ENCODE data around the gene SLC30A3.

SLC30A3 gene

DNA sequence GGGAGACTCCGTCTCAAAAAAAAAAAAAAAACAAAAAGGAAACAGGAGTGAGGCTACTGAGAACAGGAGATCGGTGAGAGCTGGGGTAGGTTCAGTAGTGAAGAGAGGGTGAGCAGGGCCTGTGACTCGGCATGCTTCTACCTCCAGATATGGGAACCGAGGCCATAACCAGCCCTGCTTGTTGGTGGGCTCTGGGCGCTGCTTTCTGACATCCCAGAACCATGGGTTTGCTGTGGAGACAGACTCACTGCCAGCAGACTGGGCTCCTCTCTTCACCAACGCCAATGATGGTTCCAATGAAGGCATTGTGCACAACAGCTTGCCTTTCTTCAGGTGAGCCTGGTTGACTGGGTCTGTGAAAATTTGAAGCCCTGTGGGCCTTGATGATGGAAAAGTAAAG lies 39.4 kb downstream of the SLC30A3 start:
- H3K4me1 ChIP-seq (ENCODE audit: control insufficient read depth, low read length) = peaks cover 20% of the 10 kb centered on the region
- H3K36me3 ChIP-seq (ENCODE audit: control insufficient read depth, low read length) = peaks cover 88% of the 10 kb centered on the region
- H3K27me3 ChIP-seq (ENCODE audit: control insufficient read depth, low read length) = no peaks in the 10 kb centered on the region
- no peak for TF ChIP-seq EZH2phosphoT487 (IDR thresholded peaks at IDR 0.05; ENCODE audit: borderline replicate concordance, low read length)
- TF ChIP-seq, protein P1, sequence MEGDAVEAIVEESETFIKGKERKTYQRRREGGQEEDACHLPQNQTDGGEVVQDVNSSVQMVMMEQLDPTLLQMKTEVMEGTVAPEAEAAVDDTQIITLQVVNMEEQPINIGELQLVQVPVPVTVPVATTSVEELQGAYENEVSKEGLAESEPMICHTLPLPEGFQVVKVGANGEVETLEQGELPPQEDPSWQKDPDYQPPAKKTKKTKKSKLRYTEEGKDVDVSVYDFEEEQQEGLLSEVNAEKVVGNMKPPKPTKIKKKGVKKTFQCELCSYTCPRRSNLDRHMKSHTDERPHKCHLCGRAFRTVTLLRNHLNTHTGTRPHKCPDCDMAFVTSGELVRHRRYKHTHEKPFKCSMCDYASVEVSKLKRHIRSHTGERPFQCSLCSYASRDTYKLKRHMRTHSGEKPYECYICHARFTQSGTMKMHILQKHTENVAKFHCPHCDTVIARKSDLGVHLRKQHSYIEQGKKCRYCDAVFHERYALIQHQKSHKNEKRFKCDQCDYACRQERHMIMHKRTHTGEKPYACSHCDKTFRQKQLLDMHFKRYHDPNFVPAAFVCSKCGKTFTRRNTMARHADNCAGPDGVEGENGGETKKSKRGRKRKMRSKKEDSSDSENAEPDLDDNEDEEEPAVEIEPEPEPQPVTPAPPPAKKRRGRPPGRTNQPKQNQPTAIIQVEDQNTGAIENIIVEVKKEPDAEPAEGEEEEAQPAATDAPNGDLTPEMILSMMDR (IDR thresholded peaks at IDR 0.05; ENCODE audit: low read depth, low read length, poor library complexity, severe bottlenecking) = no peak
- peaks cover 18% of the 10 kb centered on the region for H3K79me2 ChIP-seq (ENCODE audit: control insufficient read depth, low read length)
- no peaks in the 10 kb centered on the region for H3K9me2 ChIP-seq (replicated peaks; ENCODE audit: control insufficient read depth, low read length)
- H3K4me2 ChIP-seq (ENCODE audit: low read length) = no peak overlapping the region
- H4K20me1 ChIP-seq (ENCODE audit: control insufficient read depth, insufficient read depth, low read depth, low read length) = no peaks in the 10 kb centered on the region
- H3K27ac ChIP-seq (ENCODE audit: low read depth, low read length) = no peak overlapping the region
- peaks cover 2% of the 10 kb centered on the region for H3F3A ChIP-seq (ENCODE audit: control insufficient read depth, insufficient read depth)
- H3K9me3 ChIP-seq (ENCODE audit: control insufficient read depth, insufficient read depth, low read length) = no peaks in the 10 kb centered on the region
- no peak overlapping the region for H3K4me3 ChIP-seq (ENCODE audit: low read length)

- H3K4me2 ChIP-seq (ENCODE audit: low read length) = no peak overlapping the region
- H3K4me1 ChIP-seq (ENCODE audit: control insufficient read depth, low read length) = peaks cover 30% of the 10 kb centered on the region
- H4K20me1 ChIP-seq (ENCODE audit: control insufficient read depth, insufficient read depth, low read depth, low read length) = no peaks in the 10 kb centered on the region
- no peak overlapping the region for H3K4me3 ChIP-seq (ENCODE audit: low read length)
- no peak for TF ChIP-seq EZH2phosphoT487 (IDR thresholded peaks at IDR 0.05; ENCODE audit: borderline replicate concordance, low read length)
- TF ChIP-seq, protein P1 (IDR thresholded peaks at IDR 0.05; ENCODE audit: low read depth, low read length, poor library complexity, severe bottlenecking) = no peak
- no peaks in the 10 kb centered on the region for H3K27me3 ChIP-seq (ENCODE audit: control insufficient read depth, low read length)
- peaks cover 9% of the 10 kb centered on the region for H3F3A ChIP-seq (ENCODE audit: control insufficient read depth, insufficient read depth)
- H3K9me3 ChIP-seq (ENCODE audit: control insufficient read depth, insufficient read depth, low read length) = no peaks in the 10 kb centered on the region
- H3K9me2 ChIP-seq (replicated peaks; ENCODE audit: control insufficient read depth, low read length) = no peaks in the 10 kb centered on the region
- peaks cover 88% of the 10 kb centered on the region for H3K36me3 ChIP-seq (ENCODE audit: control insufficient read depth, low read length)
- H3K27ac ChIP-seq (ENCODE audit: low read depth, low read length) = no peak overlapping the region
- peaks cover 29% of the 10 kb centered on the region for H3K79me2 ChIP-seq (ENCODE audit: control insufficient read depth, low read length)
These were observed 40.4 kb downstream of the SLC30A3 start for GRCh38 chr2:27222407-27222806.

DNA sequence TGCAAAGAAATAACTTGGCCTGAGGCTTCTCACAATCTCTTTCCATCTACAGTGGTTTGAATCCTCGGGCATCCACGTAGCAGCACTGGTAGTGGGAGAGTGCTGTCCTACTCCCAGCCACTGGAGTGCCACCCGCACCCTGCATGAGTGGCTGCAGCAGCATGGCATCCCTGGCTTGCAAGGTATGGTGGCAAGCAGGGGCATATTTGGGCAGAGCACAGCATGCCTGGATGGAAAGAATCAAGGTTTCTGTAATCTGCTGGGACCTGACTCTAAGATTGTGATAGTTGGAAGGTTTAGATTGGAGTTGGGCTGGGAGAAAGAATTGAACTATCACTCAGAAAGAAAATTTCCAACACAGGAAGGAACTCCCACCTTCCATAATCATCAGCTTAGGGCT lies 41.7 kb downstream of the SLC30A3 start:
- TF ChIP-seq, protein P1 (IDR thresholded peaks at IDR 0.05; ENCODE audit: low read depth, low read length, poor library complexity, severe bottlenecking) = no peak
- no peak for TF ChIP-seq EZH2phosphoT487 (IDR thresholded peaks at IDR 0.05; ENCODE audit: borderline replicate concordance, low read length)
- Histone ChIP-seq H3K9me2 (replicated peaks; ENCODE audit: control insufficient read depth, low read length) (no peaks in the 10 kb centered on the region), H3K27me3 (ENCODE audit: control insufficient read depth, low read length) (no peaks in the 10 kb centered on the region), H3K36me3 (ENCODE audit: control insufficient read depth, low read length) (peaks cover 86% of the 10 kb centered on the region), H3K9me3 (ENCODE audit: control insufficient read depth, insufficient read depth, low read length) (no peaks in the 10 kb centered on the region), H4K20me1 (ENCODE audit: control insufficient read depth, insufficient read depth, low read depth, low read length) (no peaks in the 10 kb centered on the region), H3F3A (ENCODE audit: control insufficient read depth, insufficient read depth) (peaks cover 12% of the 10 kb centered on the region), H3K4me2 (ENCODE audit: low read length) (no peak overlapping the region), H3K27ac (ENCODE audit: low read depth, low read length) (no peak overlapping the region), H3K79me2 (ENCODE audit: control insufficient read depth, low read length) (peaks cover 30% of the 10 kb centered on the region), H3K4me1 (ENCODE audit: control insufficient read depth, low read length) (peaks cover 42% of the 10 kb centered on the region), H3K4me3 (ENCODE audit: low read length) (no peak overlapping the region)

All from DOHH2 (cell line).